Measurements from ENCODE around the gene OR10C1. TPM values are rescaled to one million over a fixed set of nuclear protein-coding genes. Genes with fewer than 3 reads are reported as not detected.

OR10C1 gene
- total RNA-seq (not detected), polyA plus RNA-seq (not detected)
- long read RNA-seq, donor 1, result 0 reads
- long read RNA-seq, donor 2, result 0 reads
- long read RNA-seq, donor 3, result 0 reads
- long read RNA-seq, donor 4, result 0 reads
- long read RNA-seq, donor 5, result 0 reads

GRCh38 chr6:29439006-29439405, at the start of gene OR10C1:
Gene OR10C1 (plus strand): TSS chr6:29439306. CDS start chr6:29440016, 710 bp downstream.
- H3K4me3 ChIP-seq, result no peak within 1 kb of the TSS
- DNase-seq, result no peak
- peaks cover 0 to 3% (median 0%) of the 10 kb centered on the region in 3 donors for H3K27me3 ChIP-seq (ENCODE audit: control insufficient read depth in 3 of 3, insufficient read depth in 3 of 3, low read length in 2 of 3)
- no peak for TF ChIP-seq CTCF (IDR thresholded peaks at IDR 0.05; ENCODE audit: control extremely low read depth, extremely low read depth)
- ATAC-seq (ENCODE audit: insufficient read depth, low FRiP score), result no peak
- no peaks in the 10 kb centered on the region for H3K9me3 ChIP-seq (ENCODE audit: control insufficient read depth in 4 of 4, insufficient read depth in 3 of 4, low read length in 3 of 4)
- H3K27ac ChIP-seq (ENCODE audit: low read depth in 1 of 2, low read length in 1 of 2), result no peak within 1 kb of the TSS
- H3K36me3 ChIP-seq (ENCODE audit: control insufficient read depth in 4 of 4, insufficient read depth in 4 of 4, low read length in 4 of 4), result no peaks in the 10 kb centered on the region
- H3K4me1 ChIP-seq (ENCODE audit: control insufficient read depth in 5 of 5, insufficient read depth in 5 of 5, low read length in 5 of 5), result no peaks in the 10 kb centered on the region
- no peak within 1 kb of the TSS for H3K9ac ChIP-seq (ENCODE audit: insufficient read depth in 1 of 2, low read length in 2 of 2)

GRCh38 chr6:29395331-29395730, 43.8 kb upstream of the OR10C1 start, which contains the start of gene OR12D2:
Gene OR12D2 (plus strand): TSS chr6:29395631. CDS start chr6:29396700, 1,069 bp downstream.
- Histone ChIP-seq H3K27ac (ENCODE audit: low read depth in 1 of 2, low read length in 1 of 2) (no peak within 1 kb of the TSS), H3K4me1 (ENCODE audit: control insufficient read depth in 5 of 5, insufficient read depth in 5 of 5, low read length in 5 of 5) (no peaks in the 10 kb centered on the region), H3K9me3 (ENCODE audit: control insufficient read depth in 4 of 4, insufficient read depth in 3 of 4, low read length in 3 of 4) (peaks cover 0 to 2% (median 0%) of the 10 kb centered on the region in 4 donors), H3K4me3 (no peak within 1 kb of the TSS), H3K27me3 (ENCODE audit: control insufficient read depth in 3 of 3, insufficient read depth in 3 of 3, low read length in 2 of 3) (no peaks in the 10 kb centered on the region), H3K36me3 (ENCODE audit: control insufficient read depth in 4 of 4, insufficient read depth in 4 of 4, low read length in 4 of 4) (no peaks in the 10 kb centered on the region), H3K9ac (ENCODE audit: insufficient read depth in 1 of 2, low read length in 2 of 2) (no peak within 1 kb of the TSS)
- ATAC-seq (ENCODE audit: insufficient read depth, low FRiP score), result no peak
- TF ChIP-seq CTCF (IDR thresholded peaks at IDR 0.05; ENCODE audit: control extremely low read depth, extremely low read depth), result no peak
- no peak for DNase-seq

- TF ChIP-seq CTCF (IDR thresholded peaks at IDR 0.05; ENCODE audit: control extremely low read depth, extremely low read depth), result no peak
- H3K4me3 ChIP-seq, result no peak overlapping the region
- no peaks in the 10 kb centered on the region for H3K4me1 ChIP-seq (ENCODE audit: control insufficient read depth in 5 of 5, insufficient read depth in 5 of 5, low read length in 5 of 5)
- no peaks in the 10 kb centered on the region for H3K27me3 ChIP-seq (ENCODE audit: control insufficient read depth in 3 of 3, insufficient read depth in 3 of 3, low read length in 2 of 3)
- no peaks in the 10 kb centered on the region for H3K36me3 ChIP-seq (ENCODE audit: control insufficient read depth in 4 of 4, insufficient read depth in 4 of 4, low read length in 4 of 4)
- no peak for ATAC-seq (ENCODE audit: insufficient read depth, low FRiP score)
- no peak for DNase-seq
- no peaks in the 10 kb centered on the region for H3K9me3 ChIP-seq (ENCODE audit: control insufficient read depth in 4 of 4, insufficient read depth in 3 of 4, low read length in 3 of 4)
- 69 to 74% methylated on average over 2 of the region's 2 CpGs for WGBS, 2 donors
- no peak overlapping the region for H3K27ac ChIP-seq (ENCODE audit: low read depth in 1 of 2, low read length in 1 of 2)
- H3K9ac ChIP-seq (ENCODE audit: insufficient read depth in 1 of 2, low read length in 2 of 2), result no peak overlapping the region
Measured at GRCh38 chr6:29399525-29399924, 39.6 kb upstream of the OR10C1 start.

GRCh38 chr6:29403801-29404200, 35.3 kb upstream of the OR10C1 start:
- TF ChIP-seq CTCF (IDR thresholded peaks at IDR 0.05; ENCODE audit: control extremely low read depth, extremely low read depth), result no peak
- 50 to 97% methylated on average over 1 of the region's 1 CpG for WGBS, 2 donors
- H3K9ac ChIP-seq (ENCODE audit: insufficient read depth in 1 of 2, low read length in 2 of 2), result no peak overlapping the region
- no peak overlapping the region for H3K4me3 ChIP-seq
- no peak overlapping the region for H3K27ac ChIP-seq (ENCODE audit: low read depth in 1 of 2, low read length in 1 of 2)
- no peaks in the 10 kb centered on the region for H3K4me1 ChIP-seq (ENCODE audit: control insufficient read depth in 5 of 5, insufficient read depth in 5 of 5, low read length in 5 of 5)
- no peaks in the 10 kb centered on the region for H3K9me3 ChIP-seq (ENCODE audit: control insufficient read depth in 4 of 4, insufficient read depth in 3 of 4, low read length in 3 of 4)
- no peaks in the 10 kb centered on the region for H3K27me3 ChIP-seq (ENCODE audit: control insufficient read depth in 3 of 3, insufficient read depth in 3 of 3, low read length in 2 of 3)
- ATAC-seq (ENCODE audit: insufficient read depth, low FRiP score), result no peak
- DNase-seq, result no peak
- H3K36me3 ChIP-seq (ENCODE audit: control insufficient read depth in 4 of 4, insufficient read depth in 4 of 4, low read length in 4 of 4), result no peaks in the 10 kb centered on the region
